ENCODE data around the gene NRL.

NRL gene

DNA sequence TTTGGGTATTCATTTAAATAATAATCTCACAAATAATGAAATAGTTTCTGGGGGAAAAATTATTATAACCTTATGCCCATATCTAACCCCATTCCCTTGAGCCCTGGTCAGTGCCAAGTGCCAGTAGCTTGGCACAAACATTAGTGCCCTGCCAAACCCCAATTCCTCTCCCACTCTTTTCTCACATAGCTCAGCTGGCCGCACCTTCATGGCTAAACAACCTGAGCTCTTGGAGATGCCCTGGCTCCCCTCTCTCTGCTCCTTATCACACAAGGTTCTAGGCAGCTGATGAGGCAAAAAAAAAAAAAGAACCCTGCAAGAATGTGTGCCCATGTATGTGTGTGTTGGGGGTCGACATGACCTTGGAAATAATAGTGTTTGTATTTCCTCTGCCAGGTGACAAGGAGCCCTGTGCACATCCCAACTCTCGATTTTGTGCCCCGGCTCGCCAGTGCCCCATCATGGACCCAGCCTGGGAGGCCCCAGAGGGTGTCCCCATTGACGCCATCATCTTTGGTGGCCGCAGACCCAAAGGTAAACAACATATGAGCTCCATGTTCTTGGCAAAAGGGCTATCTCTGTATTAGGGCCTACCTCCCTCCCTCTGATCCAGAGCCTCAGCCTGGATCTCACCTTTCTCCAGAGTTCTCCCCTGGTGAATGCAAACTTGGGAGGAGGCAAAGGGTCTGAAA is 12.2 kb downstream of the NRL start:
- no peak overlapping the region for H3K27ac Mint-ChIP-seq

DNA sequence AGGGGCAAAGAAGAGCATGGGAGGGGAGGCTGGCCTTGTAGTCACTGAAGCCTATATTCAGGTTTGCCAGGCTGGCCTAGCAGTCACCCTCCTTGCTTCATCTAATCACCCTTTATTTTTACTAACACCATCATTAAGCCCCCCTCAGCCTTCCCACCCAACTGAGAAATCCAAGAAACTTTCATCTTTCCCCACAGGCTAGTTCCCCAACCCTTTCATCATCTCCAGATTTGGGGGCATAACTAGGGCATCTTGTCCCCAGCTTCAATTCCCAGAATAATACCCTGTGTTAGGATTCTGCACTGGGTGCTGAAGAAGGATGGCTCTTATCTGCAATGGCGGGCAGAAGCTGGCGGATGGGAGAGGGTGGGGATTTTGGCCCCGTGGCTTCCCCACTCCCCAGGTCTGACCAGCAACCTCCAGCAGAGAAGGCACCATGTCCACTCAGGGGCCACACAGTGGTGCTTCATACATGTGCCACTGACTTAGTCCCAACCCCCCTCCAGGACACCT is 13.7 kb downstream of the NRL start:
- Mint-ChIP-seq H3K4me3 (no peak overlapping the region), H3K27ac (peak overlapping the region; percentile 10), H3K36me3 (peaks cover 87% of the 10 kb centered on the region), H3K9me3 (no peaks in the 10 kb centered on the region), H3K4me1 (peaks cover 12% of the 10 kb centered on the region)
- ATAC-seq (no peak), DNase-seq (ENCODE audit: low spot score in 2 of 2) (no peak)

More for the DNA sequence above, 12.2 kb downstream of the NRL start:
- DNase-seq (ENCODE audit: low spot score in 2 of 2) (no peak), ATAC-seq (no peak)
- Mint-ChIP-seq H3K9me3 (no peaks in the 10 kb centered on the region), H3K4me3 (no peak overlapping the region), H3K4me1 (peaks cover 7% of the 10 kb centered on the region), H3K36me3 (peaks cover 72% of the 10 kb centered on the region)

DNA sequence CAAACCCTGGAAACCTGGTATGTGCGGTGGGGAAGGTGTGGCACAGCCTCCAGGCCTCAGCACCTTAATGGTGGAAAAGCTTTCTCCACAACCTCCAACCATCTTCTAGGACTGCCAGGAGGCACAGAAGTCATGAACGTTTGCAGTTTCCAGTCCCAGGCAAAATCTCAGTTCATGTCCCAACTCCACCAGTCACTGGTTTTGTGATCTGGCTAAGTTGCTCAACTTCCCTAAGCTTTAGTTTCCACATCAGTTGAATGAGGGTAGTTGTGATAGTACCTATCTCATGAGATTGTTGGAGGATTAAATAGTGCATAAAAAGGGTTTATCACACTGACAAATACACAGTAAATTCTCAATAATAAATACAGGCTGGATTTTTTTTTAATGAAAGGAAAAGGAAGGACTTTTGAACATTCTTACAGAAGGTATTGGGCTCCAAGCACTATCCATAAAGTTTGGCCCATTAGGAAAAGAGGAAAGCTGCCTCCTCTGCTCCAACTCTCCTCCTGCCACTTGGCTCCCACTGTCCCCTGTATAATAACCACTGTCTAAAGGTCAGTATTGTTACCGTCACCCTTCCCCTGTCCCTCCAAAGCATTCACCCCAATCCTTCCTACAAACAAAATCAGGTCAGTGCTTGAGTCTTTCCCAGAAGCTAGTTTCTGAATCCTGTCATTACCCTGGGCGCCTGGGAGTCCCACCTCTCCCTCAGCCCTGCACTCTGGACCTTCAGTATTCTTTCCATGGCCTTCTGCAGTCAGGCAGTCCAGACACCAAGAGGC is 14.4 kb downstream of the NRL start:
- H3K4me3 Mint-ChIP-seq, result no peak overlapping the region
- ATAC-seq, result no peak

DNA sequence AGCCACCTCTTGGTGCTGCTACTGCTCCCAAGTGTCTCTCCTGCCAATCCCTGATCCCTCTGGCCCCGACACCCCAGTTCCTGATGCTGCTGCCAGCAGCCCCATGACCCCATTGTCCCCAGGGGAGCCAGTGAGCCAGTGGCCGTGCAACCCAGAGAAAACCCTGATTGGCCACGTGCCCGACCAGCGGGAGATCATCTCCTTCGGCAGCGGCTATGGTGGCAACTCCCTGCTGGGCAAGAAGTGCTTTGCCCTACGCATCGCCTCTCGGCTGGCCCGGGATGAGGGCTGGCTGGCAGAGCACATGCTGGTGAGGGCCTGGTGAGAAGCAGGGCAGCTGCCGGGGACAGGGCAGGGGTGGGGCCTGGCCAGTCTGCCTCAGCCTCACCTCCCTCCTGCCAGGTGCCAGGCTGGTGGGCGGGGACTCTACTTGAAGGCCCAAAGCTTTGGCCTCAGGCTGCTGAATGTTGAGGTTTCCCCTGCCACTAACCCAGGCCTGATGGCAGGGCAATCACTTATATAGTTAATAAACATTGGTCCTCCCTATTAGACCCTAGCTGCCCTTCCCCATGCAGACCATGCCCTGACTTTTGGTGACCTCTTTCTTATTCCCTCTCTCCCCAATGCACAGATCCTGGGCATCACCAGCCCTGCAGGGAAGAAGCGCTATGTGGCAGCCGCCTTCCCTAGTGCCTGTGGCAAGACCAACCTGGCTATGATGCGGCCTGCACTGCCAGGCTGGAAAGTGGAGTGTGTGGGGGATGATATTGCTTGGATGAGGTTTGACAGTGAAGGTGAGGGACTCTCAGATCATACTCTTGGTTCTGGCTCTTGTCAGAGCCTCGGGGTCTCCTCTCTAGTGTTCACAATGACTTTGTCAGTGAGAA is 15.6 kb downstream of the NRL start:
- H3K9me3 Mint-ChIP-seq, result no peaks in the 10 kb centered on the region
- no peak for DNase-seq (ENCODE audit: low spot score in 2 of 2)
- H3K4me3 Mint-ChIP-seq, result no peak overlapping the region
- peaks cover 97% of the 10 kb centered on the region for H3K36me3 Mint-ChIP-seq
- peaks cover 22% of the 10 kb centered on the region for H3K4me1 Mint-ChIP-seq
- H3K27ac Mint-ChIP-seq, result peak overlapping the region; percentile 60
- ATAC-seq, result no peak

More for the DNA sequence above, 14.4 kb downstream of the NRL start:
- Mint-ChIP-seq H3K27ac (peak overlapping the region; percentile 10), H3K36me3 (peaks cover 93% of the 10 kb centered on the region), H3K4me1 (peaks cover 15% of the 10 kb centered on the region), H3K9me3 (no peaks in the 10 kb centered on the region)
- DNase-seq (ENCODE audit: low spot score in 2 of 2), result no peak

DNA sequence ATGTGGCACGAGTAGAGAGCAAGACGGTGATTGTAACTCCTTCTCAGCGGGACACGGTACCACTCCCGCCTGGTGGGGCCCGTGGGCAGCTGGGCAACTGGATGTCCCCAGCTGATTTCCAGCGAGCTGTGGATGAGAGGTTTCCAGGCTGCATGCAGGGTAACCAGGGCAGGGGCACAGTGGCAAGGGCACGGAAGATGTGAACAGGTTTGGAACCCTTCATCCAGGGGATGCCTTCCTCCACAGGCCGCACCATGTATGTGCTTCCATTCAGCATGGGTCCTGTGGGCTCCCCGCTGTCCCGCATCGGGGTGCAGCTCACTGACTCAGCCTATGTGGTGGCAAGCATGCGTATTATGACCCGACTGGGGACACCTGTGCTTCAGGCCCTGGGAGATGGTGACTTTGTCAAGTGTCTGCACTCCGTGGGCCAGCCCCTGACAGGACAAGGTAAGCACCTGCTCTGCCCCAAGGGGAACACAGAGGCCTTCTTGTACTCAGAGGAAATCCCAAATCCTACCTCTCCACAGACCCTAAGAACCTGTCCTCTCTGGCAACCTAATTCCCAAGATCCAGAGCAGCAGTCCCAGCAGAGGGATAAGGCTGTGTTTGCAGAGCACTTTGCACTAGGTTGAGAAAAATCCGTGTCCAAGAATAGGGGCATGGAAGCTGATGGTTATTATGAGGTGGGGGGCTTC is 16.4 kb downstream of the NRL start:
- H3K36me3 Mint-ChIP-seq, result peaks cover 90% of the 10 kb centered on the region
- H3K4me3 Mint-ChIP-seq, result no peak overlapping the region
- no peak overlapping the region for H3K27ac Mint-ChIP-seq
- peaks cover 27% of the 10 kb centered on the region for H3K4me1 Mint-ChIP-seq
- no peak for ATAC-seq
- H3K9me3 Mint-ChIP-seq, result no peaks in the 10 kb centered on the region
- no peak for DNase-seq (ENCODE audit: low spot score in 2 of 2)

DNA sequence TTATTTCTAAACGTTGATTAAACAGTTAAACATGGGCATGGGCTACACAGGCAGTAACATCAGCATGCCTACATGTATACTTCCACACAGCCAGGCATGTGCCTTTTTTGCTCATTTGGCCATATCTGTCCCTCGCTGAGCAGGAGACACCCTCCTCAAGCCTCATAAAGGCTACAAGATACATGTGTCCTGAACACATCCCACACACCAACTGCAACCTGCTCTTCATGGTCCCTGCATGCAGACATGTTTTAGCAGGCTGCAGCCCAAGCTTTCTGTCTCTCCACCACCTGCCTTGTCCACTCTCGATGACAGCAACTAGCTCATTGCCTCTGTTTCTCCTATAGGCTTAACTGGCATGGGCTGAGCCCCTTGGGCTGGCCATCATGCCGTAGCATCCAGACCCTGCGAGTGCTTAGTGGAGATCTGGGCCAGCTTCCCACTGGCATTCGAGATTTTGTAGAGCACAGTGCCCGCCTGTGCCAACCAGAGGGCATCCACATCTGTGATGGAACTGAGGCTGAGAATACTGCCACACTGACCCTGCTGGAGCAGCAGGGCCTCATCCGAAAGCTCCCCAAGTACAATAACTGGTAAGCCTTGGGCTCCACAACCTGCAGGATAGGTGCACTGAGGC is 18.1 kb downstream of the NRL start:
- DNase-seq (ENCODE audit: low spot score in 2 of 2), result no peak
- Mint-ChIP-seq H3K27ac (peak overlapping the region; percentile 98), H3K4me3 (peak overlapping the region; percentile 95), H3K9me3 (no peaks in the 10 kb centered on the region), H3K36me3 (peaks cover 74% of the 10 kb centered on the region), H3K4me1 (peaks cover 33% of the 10 kb centered on the region)
- no peak for ATAC-seq

DNA sequence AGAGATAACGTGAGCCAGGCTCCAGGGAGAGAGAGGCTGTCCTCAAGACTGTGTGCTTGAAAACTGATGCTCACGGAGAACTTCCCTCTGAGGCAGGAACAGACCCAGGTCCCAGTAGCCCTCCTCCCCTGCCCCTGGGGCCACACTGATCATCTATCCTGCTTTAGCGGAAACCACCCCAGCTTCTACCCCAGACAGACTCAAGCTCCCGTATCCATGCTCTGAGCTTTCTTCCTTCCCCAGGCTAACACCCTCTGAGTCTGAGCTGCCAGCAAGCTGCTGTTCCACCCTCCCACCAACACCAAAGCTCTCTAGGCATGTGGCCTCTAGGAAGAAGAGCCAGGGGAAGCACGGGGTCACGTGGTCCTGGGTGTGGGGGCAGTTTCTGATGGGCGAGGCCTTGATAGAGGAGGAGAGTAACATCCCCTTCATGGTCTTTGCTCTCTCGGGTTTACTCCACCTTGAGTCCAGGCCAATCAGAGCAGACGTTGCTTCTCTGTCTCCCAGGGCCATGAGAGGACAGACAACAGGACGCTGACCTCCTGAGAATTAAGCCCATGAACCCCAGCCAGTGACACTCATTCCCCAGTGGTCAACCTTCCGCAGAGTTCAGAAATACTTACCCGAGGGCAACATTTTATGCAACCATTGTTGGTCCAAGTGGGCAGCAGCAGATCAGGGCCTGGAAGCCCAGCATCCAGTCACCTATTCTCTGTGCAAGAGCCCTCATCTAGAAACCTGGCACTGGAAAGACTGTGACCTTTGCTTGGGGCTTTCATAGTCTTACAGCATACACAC is 19.3 kb downstream of the NRL start:
- Mint-ChIP-seq H3K36me3 (peaks cover 62% of the 10 kb centered on the region), H3K4me3 (peak overlapping the region; percentile 95), H3K9me3 (no peaks in the 10 kb centered on the region), H3K4me1 (peaks cover 36% of the 10 kb centered on the region), H3K27ac (peak overlapping the region; percentile 98)
- DNase-seq (ENCODE audit: low spot score in 2 of 2) (peak; percentile 46 to 87), ATAC-seq (peak; percentile 78)

DNA sequence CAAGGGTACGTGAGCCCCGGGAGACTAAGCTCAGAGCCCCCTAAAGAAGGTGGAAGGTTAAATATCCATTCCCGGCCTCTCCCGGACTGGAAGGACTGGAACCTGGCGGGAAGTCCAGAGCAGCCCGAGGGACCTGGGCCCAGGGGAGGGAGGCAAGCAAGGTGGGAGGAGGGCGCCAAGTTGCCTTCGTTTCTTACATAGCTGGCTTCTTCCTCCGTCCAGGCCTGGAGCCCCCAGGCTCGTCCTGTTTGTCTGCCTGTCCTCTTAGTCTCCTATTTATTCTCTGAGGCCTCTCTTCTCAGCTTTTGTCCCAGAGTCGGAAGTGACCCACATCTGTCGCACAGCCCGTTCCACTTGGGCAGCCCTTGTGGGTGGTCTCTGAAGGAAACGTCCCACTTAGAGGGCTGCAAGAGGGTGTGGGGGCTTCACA is 19.9 kb downstream of the NRL start:
- ATAC-seq (no peak), DNase-seq (ENCODE audit: low spot score in 2 of 2) (peak in 1 of 2 donors; percentile 62)
- Mint-ChIP-seq H3K4me3 (peak overlapping the region; percentile 95), H3K9me3 (no peaks in the 10 kb centered on the region), H3K27ac (peak overlapping the region; percentile 98), H3K36me3 (peaks cover 56% of the 10 kb centered on the region), H3K4me1 (peaks cover 39% of the 10 kb centered on the region)

DNA sequence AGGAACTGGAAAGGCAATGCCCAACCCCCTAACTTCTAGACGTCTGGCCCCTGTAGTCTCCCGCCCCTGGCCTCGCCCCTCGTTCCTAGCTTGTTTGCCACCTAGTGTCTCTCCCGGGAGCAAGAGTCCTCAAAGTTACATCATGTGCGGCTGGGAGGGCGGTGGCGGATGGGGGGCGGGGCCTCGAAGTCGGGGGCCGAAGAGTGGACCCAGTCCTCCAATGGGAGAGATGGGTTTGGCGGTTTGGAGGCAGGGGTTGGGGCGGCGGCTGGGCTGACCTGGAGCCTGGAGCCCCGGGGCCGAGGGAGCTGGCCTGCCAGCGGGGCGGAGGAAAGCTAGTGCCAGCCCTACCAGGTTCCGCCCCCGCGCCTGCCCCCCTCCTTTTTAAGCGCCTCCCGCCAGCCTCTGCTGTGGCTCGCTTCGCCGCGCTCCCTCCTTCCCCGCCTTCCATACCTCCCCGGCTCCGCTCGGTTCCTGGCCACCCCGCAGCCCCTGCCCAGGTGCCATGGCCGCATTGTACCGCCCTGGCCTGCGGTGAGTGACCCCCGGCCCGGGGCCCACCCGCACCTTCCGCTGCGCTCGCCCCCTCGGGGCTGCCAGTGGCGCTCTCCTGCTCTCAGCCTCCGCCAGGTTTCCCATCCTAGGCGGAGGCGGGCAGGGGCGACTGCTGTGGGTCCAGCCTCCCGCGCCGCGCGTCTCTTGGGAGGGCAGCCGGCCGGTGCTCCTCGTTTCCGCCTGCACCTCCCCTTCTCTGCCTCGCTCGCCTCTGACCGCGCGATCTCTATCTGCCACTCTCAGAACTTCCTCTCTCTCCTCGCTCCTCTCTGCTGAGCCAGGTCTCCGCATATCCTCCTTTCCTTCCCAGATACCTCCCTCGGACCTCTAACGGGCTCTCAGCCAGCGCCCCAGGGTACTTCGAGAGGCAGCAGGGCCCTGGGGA is 20.6 kb downstream of the NRL start, which contains the start of gene PCK2:
PCK2 (plus strand) TSS at position 411 of the 940 bp plus-strand sequence; CDS start at position 506, 95 bp downstream.
- DNase-seq (ENCODE audit: low spot score in 2 of 2) (peak; percentile 64 to 92), ATAC-seq (peak; percentile 75)
- Mint-ChIP-seq H3K27ac (peak within 1 kb of the TSS; percentile 98), H3K4me3 (peak within 1 kb of the TSS; percentile 95), H3K9me3 (no peaks in the 10 kb centered on the region), H3K36me3 (peaks cover 50% of the 10 kb centered on the region), H3K4me1 (peaks cover 39% of the 10 kb centered on the region)

DNA sequence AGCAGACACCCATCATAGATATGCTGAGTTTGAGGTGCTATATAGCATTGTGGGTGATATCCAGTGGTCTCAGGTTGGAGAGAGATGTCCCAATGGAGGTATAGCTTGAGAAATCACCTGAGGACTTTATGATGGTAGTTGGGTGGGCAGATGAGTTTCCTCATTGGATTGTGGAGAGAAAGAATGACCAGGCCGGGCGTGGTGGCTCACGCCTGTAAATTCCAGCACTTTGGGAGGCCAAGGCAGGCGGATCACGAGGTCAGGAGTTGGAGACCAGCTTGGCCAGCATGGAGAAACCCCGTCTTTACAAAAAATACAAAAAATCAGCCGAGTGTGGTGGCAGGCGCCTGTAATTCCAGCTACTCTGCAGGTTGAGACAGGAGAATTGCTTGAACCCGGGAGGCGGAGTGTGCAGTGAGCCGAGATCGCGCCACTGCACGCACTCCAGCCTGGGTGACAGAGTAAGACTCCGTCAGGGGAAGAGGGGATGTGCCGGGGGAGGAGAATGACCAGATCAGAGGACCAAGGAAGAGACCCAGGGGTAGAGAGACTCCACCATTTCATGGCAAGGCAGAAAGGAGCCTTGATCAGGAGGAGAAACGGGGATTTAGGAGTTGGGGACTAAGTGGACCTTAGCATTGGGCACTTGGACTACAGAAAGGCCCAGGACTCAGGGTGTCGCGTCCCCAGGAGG is 21.4 kb downstream of the NRL start:
- peaks cover 42% of the 10 kb centered on the region for H3K36me3 Mint-ChIP-seq
- peaks cover 39% of the 10 kb centered on the region for H3K4me1 Mint-ChIP-seq
- H3K4me3 Mint-ChIP-seq, result peak overlapping the region; percentile 95
- DNase-seq (ENCODE audit: low spot score in 2 of 2), result no peak
- no peak for ATAC-seq
- no peaks in the 10 kb centered on the region for H3K9me3 Mint-ChIP-seq
- peak overlapping the region; percentile 98 for H3K27ac Mint-ChIP-seq

DNA sequence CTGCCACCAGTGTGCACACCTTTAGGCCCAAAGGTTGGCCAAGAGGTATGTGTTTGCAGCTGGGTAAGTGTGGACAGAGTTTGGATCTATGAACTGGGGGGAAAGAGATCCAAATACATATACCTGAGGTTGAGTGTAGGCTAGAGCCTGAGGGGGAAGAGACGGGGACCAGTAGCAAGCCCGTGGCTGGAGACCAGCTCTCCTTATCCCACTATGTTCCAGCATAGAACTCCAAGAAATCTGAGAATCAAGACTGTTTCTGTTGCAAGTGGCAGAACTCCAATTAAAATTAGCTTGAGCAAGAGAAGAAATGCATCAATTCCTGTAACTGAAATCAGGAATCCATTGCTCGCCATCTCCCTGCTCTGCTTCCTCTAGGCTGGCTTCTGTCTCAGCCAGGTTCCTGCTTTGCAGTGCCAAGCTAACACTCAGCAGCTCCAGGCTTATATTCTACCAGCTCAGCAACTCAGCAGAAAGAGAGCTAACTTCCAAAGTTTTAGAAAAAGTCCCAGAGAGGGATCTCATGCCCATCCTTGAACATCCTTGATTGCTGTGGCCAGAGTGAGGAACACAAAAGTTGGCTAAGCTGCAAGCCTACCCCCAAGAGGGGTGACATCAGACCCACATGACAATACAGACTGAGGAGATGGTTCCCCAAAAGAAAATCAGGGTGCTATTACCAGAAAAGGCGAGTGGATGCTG is 22.1 kb downstream of the NRL start:
- DNase-seq (ENCODE audit: low spot score in 2 of 2) (no peak), ATAC-seq (no peak)
- Mint-ChIP-seq H3K9me3 (no peaks in the 10 kb centered on the region), H3K36me3 (peaks cover 35% of the 10 kb centered on the region), H3K27ac (peak overlapping the region; percentile 98), H3K4me3 (peak overlapping the region; percentile 95), H3K4me1 (peaks cover 39% of the 10 kb centered on the region)

DNA sequence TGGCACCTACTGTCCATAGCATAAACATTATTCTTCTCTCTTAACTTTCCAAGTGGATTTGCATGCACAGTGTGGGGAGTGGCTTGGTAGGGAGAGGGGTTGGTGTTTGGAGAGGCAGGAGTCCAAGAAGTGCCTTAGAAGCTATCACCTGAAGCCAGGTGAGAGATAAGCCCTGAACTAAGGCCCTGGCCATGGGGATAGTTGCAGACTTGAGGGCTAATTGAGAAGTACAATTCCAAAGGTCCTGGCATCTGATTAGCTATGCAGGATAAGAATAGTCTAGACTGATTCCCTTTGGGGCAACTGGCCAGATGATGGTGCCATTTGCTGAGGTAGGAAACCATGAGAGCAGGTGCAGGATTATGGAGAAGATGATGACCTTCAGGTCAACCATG is 22.6 kb downstream of the NRL start:
- Mint-ChIP-seq H3K36me3 (peaks cover 29% of the 10 kb centered on the region), H3K4me1 (peaks cover 39% of the 10 kb centered on the region), H3K27ac (no peak overlapping the region), H3K9me3 (no peaks in the 10 kb centered on the region), H3K4me3 (peak overlapping the region; percentile 95)
- DNase-seq (ENCODE audit: low spot score in 2 of 2) (no peak), ATAC-seq (no peak)

All from stimulated activated effector memory CD8-positive, alpha-beta T cell treated with anti-CD3 and anti-CD28 coated beads, Interleukin-12 subunit alpha, Interleukin-12 subunit beta, amount 100 ng/mL, for 72 hours (primary cell).